Neural progenitor cell (in vitro differentiated cells): ENCODE data around the gene CRHR1. TPM values are rescaled to one million over a fixed set of nuclear protein-coding genes. Genes with fewer than 3 reads are reported as not detected.

Source experiments
- DNase-seq: peaks from one replicate; pipeline ENCODE4 v3.0.0-alpha.2; 2016; ENCODE audit warnings: low spot score
- H2AFZ ChIP-seq: fragments of 200-600 bp; sonication (generic); replicated peaks from 2 replicates; pipeline ENCODE4 v1.6.1; 2016; ENCODE audit warnings: antibody characterized with exemption
- H3F3A ChIP-seq: fragments of 200-600 bp; sonication (generic); 2 replicates; pipeline ENCODE4 v1.6.1; 2016; ENCODE audit warnings: antibody characterized with exemption, low read depth
- H3K27ac ChIP-seq: fragments of 200-600 bp; sonication (generic); 2 replicates; pipeline ENCODE4 v1.5.1; 2016; ENCODE audit warnings: mild to moderate bottlenecking
- H3K27me3 ChIP-seq: fragments of 200-600 bp; sonication (generic); 2 replicates; pipeline ENCODE4 v1.6.1; 2016; ENCODE audit warnings: mild to moderate bottlenecking, moderate library complexity
- H3K36me3 ChIP-seq: fragments of 200-600 bp; sonication (generic); 2 replicates; pipeline ENCODE4 v1.5.1; 2016
- H3K4me1 ChIP-seq: fragments of 200-600 bp; sonication (generic); 2 replicates; pipeline ENCODE4 v1.6.1; 2016; ENCODE audit warnings: mixed run types
- H3K4me2 ChIP-seq: fragments of 200-600 bp; sonication (generic); 2 replicates; pipeline ENCODE4 v1.6.1; 2016
- H3K4me3 ChIP-seq: fragments of 200-600 bp; sonication (generic); 2 replicates; pipeline ENCODE4 v1.5.1; 2016
- H3K79me2 ChIP-seq: fragments of 200-600 bp; sonication (generic); 2 replicates; pipeline ENCODE4 v1.6.1; 2016; ENCODE audit warnings: low read depth
- H3K9ac ChIP-seq: fragments of 200-600 bp; sonication (generic); 2 replicates; pipeline ENCODE4 v1.6.1; 2016
- H3K9me3 ChIP-seq: fragments of 200-600 bp; sonication (generic); 2 replicates; pipeline ENCODE4 v1.5.1; 2016; ENCODE audit warnings: low read depth
- H4K20me1 ChIP-seq: fragments of 200-600 bp; sonication (generic); 2 replicates; pipeline ENCODE4 v1.6.1; 2016; ENCODE audit warnings: low read depth
- H3K27ac Mint-ChIP-seq: 3 replicates; pipeline ENCODE4 v1.8.0; 2021; ENCODE audit warnings: mixed read lengths
- H3K27me3 Mint-ChIP-seq: 2 replicates; pipeline ENCODE4 v1.8.0; 2022; ENCODE audit warnings: low read depth, mild to moderate bottlenecking, inconsistent platforms, moderate library complexity, mixed read lengths; ENCODE audit not compliant: insufficient read depth
- H3K36me3 Mint-ChIP-seq: 3 replicates; pipeline ENCODE4 v1.8.0; 2021; ENCODE audit warnings: mixed read lengths
- H3K4me1 Mint-ChIP-seq: 3 replicates; pipeline ENCODE4 v1.8.0; 2021; ENCODE audit warnings: mixed read lengths
- H3K4me3 Mint-ChIP-seq: 3 replicates; pipeline ENCODE4 v1.8.0; 2021; ENCODE audit warnings: mild to moderate bottlenecking, moderate library complexity, mixed read lengths
- H3K9me3 Mint-ChIP-seq: 3 replicates; pipeline ENCODE4 v1.8.0; 2020; ENCODE audit warnings: mixed read lengths
- EZH2 ChIP-seq: fragments of 200-600 bp; sonication (generic); IDR thresholded peaks from 2 replicates; pipeline ENCODE4 v1.6.1; 2017; ENCODE audit warnings: antibody characterized with exemption, mild to moderate bottlenecking, moderate library complexity
- EZH2phosphoT487 ChIP-seq: fragments of 200-600 bp; sonication (generic); IDR thresholded peaks from 2 replicates; pipeline ENCODE4 v1.6.1; 2017; ENCODE audit warnings: antibody characterized with exemption
- total RNA-seq: library from RNA; depleted of rRNA; stranded (reverse); fragments of >200 nt; gene quantifications from 2 replicates; pipeline ENCODE4 v1.2.3, GENCODE V29; 2015; ENCODE audit warnings: low replicate concordance
- TF ChIP-seq, protein P1 (sequence below): fragments of 200-600 bp; sonication (generic); IDR thresholded peaks from 2 replicates; pipeline ENCODE4 v1.5.1; 2017; ENCODE audit warnings: antibody characterized with exemption, mild to moderate bottlenecking

The CRHR1 gene
- total RNA-seq, 1 donor from 2014 or later: 3.4 TPM

DNA sequence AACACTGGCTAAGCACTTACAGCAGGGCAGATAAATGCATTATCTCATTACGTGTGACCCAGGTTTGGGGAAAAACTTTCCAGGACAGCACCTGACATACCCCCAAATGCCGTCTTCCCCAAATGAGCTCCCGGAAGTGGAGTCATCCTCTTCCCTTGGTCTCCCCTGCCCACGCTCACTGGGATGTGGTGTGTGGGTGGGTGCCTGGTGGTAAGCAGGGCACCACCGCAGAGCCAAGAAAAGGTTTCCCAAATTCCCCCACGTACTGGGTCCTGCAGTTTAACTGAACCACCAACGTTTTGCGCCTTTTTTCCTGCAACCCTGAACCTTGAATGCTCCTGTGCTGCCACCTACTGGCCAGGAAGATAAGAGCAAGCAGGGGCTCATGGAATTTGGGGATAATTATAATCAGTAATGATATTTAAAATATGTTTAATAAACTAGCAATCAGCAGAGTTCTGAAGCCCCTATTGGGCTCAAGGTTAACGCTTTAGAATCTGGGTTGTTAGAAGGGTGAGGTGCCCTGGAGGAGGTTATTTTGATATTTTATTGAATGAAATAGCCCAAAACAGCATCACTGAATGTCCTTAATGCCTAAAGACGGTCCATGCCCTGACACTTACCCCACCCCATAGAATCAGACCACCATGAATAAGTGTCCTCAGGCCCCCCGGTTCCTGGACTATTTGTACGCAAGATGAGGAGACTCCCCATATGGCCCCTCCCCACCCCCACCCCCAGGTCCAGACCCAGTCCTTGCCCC lies 68.6 kb downstream of the CRHR1 start:
- no peak overlapping the region for H3K9ac ChIP-seq
- Mint-ChIP-seq H3K27me3 (peaks cover 10% of the 10 kb centered on the region), H3K9me3 (peaks cover 2% of the 10 kb centered on the region), H3K27ac (no peak overlapping the region), H3K4me1 (no peaks in the 10 kb centered on the region), H3K36me3 (no peaks in the 10 kb centered on the region), H3K4me3 (no peak overlapping the region)
- H3K4me1 ChIP-seq: no peaks in the 10 kb centered on the region
- no peaks in the 10 kb centered on the region for H3K79me2 ChIP-seq
- H3K27me3 ChIP-seq: no peaks in the 10 kb centered on the region
- peak; percentile 81 for DNase-seq
- peaks cover 1% of the 10 kb centered on the region for H4K20me1 ChIP-seq
- no peaks in the 10 kb centered on the region for H3K9me3 ChIP-seq
- H3K27ac ChIP-seq: no peak overlapping the region
- H3K4me2 ChIP-seq: no peak overlapping the region
- H3F3A ChIP-seq: no peaks in the 10 kb centered on the region
- no peak for TF ChIP-seq EZH2phosphoT487
- TF ChIP-seq EZH2: no peak
- TF ChIP-seq, protein P1, sequence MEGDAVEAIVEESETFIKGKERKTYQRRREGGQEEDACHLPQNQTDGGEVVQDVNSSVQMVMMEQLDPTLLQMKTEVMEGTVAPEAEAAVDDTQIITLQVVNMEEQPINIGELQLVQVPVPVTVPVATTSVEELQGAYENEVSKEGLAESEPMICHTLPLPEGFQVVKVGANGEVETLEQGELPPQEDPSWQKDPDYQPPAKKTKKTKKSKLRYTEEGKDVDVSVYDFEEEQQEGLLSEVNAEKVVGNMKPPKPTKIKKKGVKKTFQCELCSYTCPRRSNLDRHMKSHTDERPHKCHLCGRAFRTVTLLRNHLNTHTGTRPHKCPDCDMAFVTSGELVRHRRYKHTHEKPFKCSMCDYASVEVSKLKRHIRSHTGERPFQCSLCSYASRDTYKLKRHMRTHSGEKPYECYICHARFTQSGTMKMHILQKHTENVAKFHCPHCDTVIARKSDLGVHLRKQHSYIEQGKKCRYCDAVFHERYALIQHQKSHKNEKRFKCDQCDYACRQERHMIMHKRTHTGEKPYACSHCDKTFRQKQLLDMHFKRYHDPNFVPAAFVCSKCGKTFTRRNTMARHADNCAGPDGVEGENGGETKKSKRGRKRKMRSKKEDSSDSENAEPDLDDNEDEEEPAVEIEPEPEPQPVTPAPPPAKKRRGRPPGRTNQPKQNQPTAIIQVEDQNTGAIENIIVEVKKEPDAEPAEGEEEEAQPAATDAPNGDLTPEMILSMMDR: peak; percentile 96
- no peaks in the 10 kb centered on the region for H3K36me3 ChIP-seq
- no peak overlapping the region for H3K4me3 ChIP-seq
- no peak overlapping the region for H2AFZ ChIP-seq

DNA sequence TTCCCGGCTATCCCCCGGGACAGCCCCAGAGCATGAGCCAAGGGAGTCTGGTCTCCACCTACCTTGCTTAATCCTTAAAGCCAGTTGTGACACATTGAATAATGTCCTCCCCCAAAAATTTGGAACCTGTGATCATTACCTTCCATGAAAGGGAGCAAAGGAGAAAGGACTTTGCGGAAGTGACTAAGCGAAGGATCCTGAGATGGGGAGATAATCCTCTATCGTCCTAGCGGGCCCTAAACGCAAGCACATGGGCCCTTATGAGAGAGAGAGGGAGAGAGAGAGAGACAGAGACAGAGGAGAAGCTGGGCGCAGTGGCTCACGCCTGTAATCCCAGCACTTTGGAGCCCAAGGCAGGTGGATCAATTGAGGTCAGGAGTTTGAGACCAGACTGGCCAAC lies 70.1 kb downstream of the CRHR1 start:
- H3K27ac ChIP-seq: no peak overlapping the region
- Mint-ChIP-seq H3K27ac (no peak overlapping the region), H3K36me3 (no peaks in the 10 kb centered on the region), H3K9me3 (no peaks in the 10 kb centered on the region), H3K4me3 (no peak overlapping the region), H3K4me1 (no peaks in the 10 kb centered on the region), H3K27me3 (peaks cover 7% of the 10 kb centered on the region)
- H3K4me2 ChIP-seq: no peak overlapping the region
- H3K79me2 ChIP-seq: no peaks in the 10 kb centered on the region
- TF ChIP-seq, protein P1: no peak
- TF ChIP-seq EZH2 (no peak), EZH2phosphoT487 (no peak)
- peaks cover 3% of the 10 kb centered on the region for H4K20me1 ChIP-seq
- no peaks in the 10 kb centered on the region for H3F3A ChIP-seq
- H2AFZ ChIP-seq: no peak overlapping the region
- no peak overlapping the region for H3K4me3 ChIP-seq
- no peaks in the 10 kb centered on the region for H3K9me3 ChIP-seq
- H3K27me3 ChIP-seq: no peaks in the 10 kb centered on the region
- DNase-seq: no peak
- H3K4me1 ChIP-seq: no peaks in the 10 kb centered on the region
- no peaks in the 10 kb centered on the region for H3K36me3 ChIP-seq
- no peak overlapping the region for H3K9ac ChIP-seq

DNA sequence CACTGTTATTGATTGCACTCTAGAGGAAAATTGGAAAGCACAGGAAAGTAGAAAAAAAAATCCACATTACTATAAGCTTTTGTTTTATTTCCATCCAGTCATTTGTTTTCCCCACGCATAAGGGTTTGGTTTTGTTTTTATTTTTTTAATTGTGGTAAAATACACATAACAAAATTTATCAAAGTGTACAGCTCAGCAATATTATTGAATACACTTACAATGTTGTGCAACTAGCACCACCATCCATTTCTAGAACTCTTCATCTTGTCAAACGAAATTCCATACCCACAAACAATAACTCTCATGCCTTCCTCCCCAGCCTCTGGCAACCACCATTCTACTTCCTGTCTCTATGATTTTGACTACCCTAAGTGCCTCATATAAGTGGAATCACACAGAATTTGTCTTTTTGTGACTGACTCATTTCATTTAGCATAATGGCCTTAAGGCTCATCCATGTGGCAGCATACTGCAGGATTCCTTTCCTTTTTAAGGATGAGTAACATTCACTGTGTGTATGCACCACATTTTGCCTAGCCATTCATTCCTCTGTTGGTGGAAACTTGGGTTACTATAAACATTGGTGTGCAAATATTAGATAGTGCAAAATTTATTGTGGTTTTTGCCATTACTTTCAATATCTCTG lies 71.7 kb downstream of the CRHR1 start:
- Mint-ChIP-seq H3K36me3 (no peaks in the 10 kb centered on the region), H3K27ac (no peak overlapping the region), H3K4me1 (no peaks in the 10 kb centered on the region), H3K9me3 (no peaks in the 10 kb centered on the region), H3K4me3 (no peak overlapping the region), H3K27me3 (peaks cover 12% of the 10 kb centered on the region)
- Histone ChIP-seq H3K79me2 (no peaks in the 10 kb centered on the region), H3K4me2 (no peak overlapping the region), H3F3A (no peaks in the 10 kb centered on the region), H3K4me3 (no peak overlapping the region), H2AFZ (no peak overlapping the region), H3K4me1 (no peaks in the 10 kb centered on the region), H3K27ac (no peak overlapping the region), H4K20me1 (peaks cover 3% of the 10 kb centered on the region), H3K27me3 (no peaks in the 10 kb centered on the region), H3K9ac (no peak overlapping the region), H3K36me3 (no peaks in the 10 kb centered on the region), H3K9me3 (no peaks in the 10 kb centered on the region)
- DNase-seq: no peak
- TF ChIP-seq EZH2: no peak
- no peak for TF ChIP-seq EZH2phosphoT487
- TF ChIP-seq, protein P1: no peak
